Keratinocyte (primary cell): ENCODE data around the gene HDAC7. TPM values are rescaled to one million over a fixed set of nuclear protein-coding genes. Genes with fewer than 3 reads are reported as not detected.
"Not testable (repeated sequence)": the region's sequence is repeated elsewhere in the genome, so short reads cannot be mapped to it uniquely, and the experiment has no call there.

ENCODE experiments used
- DNase-seq: peaks from one replicate; pipeline ENCODE4 v3.0.0-alpha.2; 2011; ENCODE audit warnings: low read depth, missing footprints, low spot score
- FAIRE-seq: peaks from 2 replicates; lab custom pipeline; 2011; peaks lifted over from hg19 to GRCh38; lab: Jason Lieb, UNC
- H2AFZ ChIP-seq: 2 replicates; pipeline ENCODE4 v1.6.0; 2012; ENCODE audit warnings: low read length, control low read depth, inconsistent platforms; ENCODE audit not compliant: control insufficient read depth
- H3K27ac ChIP-seq: 2 replicates; pipeline ENCODE4 v1.5.1; 2011; ENCODE audit warnings: low read length; ENCODE audit not compliant: control insufficient read depth, insufficient read depth
- H3K27me3 ChIP-seq: 3 replicates; pipeline ENCODE4 v1.6.0; 2011; ENCODE audit warnings: low read length; ENCODE audit not compliant: control insufficient read depth, insufficient read depth; ENCODE audit errors: extremely low read depth
- H3K36me3 ChIP-seq, 2 experiments: 2 replicates in 1 of 2; 3 replicates in 1 of 2; pipeline ENCODE4 v1.5.1; 2011; ENCODE audit warnings: low read length in 2 of 2, mild to moderate bottlenecking in 1 of 2; ENCODE audit not compliant: control insufficient read depth in 2 of 2, insufficient read depth in 2 of 2; ENCODE audit errors: extremely low read depth in 1 of 2
- H3K4me1 ChIP-seq: 3 replicates; pipeline ENCODE4 v1.5.1; 2011; ENCODE audit warnings: low read length; ENCODE audit not compliant: control insufficient read depth, insufficient read depth; ENCODE audit errors: extremely low read depth
- H3K4me2 ChIP-seq: 3 replicates; pipeline ENCODE4 v1.6.0; 2011; ENCODE audit warnings: low read depth, low read length; ENCODE audit not compliant: control insufficient read depth, insufficient read depth; ENCODE audit errors: extremely low read depth
- H3K4me3 ChIP-seq, 3 experiments: fragments of 200-600 bp in 1 of 3; sonication (generic) in 1 of 3; 2 replicates in 2 of 3; 3 replicates in 1 of 3; pipeline ENCODE4 v1.5.1; 2011 to 2016; ENCODE audit warnings: low read length in 3 of 3, mild to moderate bottlenecking in 3 of 3, control low read depth in 2 of 3, inconsistent platforms in 1 of 3, low read depth in 1 of 3, mixed read lengths in 1 of 3, mixed run types in 1 of 3, moderate library complexity in 1 of 3; ENCODE audit not compliant: control insufficient read depth in 2 of 3, insufficient read depth in 2 of 3; ENCODE audit errors: extremely low read depth in 1 of 3
- H3K79me2 ChIP-seq: 2 replicates; pipeline ENCODE4 v1.6.0; 2012; ENCODE audit warnings: low read length; ENCODE audit not compliant: control insufficient read depth, insufficient read depth
- H3K9ac ChIP-seq: 3 replicates; pipeline ENCODE4 v1.6.0; 2011; ENCODE audit warnings: low read length; ENCODE audit not compliant: control insufficient read depth, insufficient read depth; ENCODE audit errors: extremely low read depth
- H3K9me1 ChIP-seq: 3 replicates; pipeline ENCODE4 v1.6.0; 2011; ENCODE audit warnings: low read length; ENCODE audit not compliant: control insufficient read depth, insufficient read depth; ENCODE audit errors: extremely low read depth
- H3K9me3 ChIP-seq: 2 replicates; pipeline ENCODE4 v1.5.1; 2012; ENCODE audit warnings: low read depth, low read length; ENCODE audit not compliant: control insufficient read depth
- H4K20me1 ChIP-seq: 3 replicates; pipeline ENCODE4 v1.6.0; 2011; ENCODE audit warnings: low read length; ENCODE audit not compliant: control insufficient read depth, insufficient read depth; ENCODE audit errors: extremely low read depth
- EZH2 ChIP-seq: IDR thresholded peaks from one replicate; pipeline ENCODE4 v1.6.1; 2012; ENCODE audit warnings: inconsistent platforms, mild to moderate bottlenecking, low read length, moderate library complexity
- dilution Hi-C: fragments of 300-500 bp; cut with MboI; formaldehyde crosslinking; loops from one replicate; pipeline ENCODE4 v1.7.0; 2020; ENCODE audit warnings: low sequenced_read_pairs; ENCODE audit not compliant: extremely low pct_ligation_motif_present
- polyA plus RNA-seq, 5 experiments: library from polyadenylated mRNA; depleted of rRNA in 3 of 5; stranded (reverse) in 3 of 5; stranded (forward) in 1 of 5; unstranded in 1 of 5; fragments of >200 nt; gene quantifications; 1 replicate in 1 of 5; 2 replicates in 3 of 5; 3 replicates in 1 of 5; pipeline versions ENCODE4 v1.2.1 to v1.2.3, GENCODE V29; 2011 to 2012; ENCODE audit warnings: missing spikeins in 2 of 5, low read depth in 1 of 5, low replicate concordance in 1 of 5
- TF ChIP-seq, protein P1 (sequence below), 3 experiments: IDR thresholded peaks in 1 of 3; conservative IDR thresholded peaks in 1 of 3; optimal IDR thresholded peaks in 1 of 3; 2 replicates in 2 of 3; 3 replicates in 1 of 3; pipeline versions ENCODE3 to v1.5.1; 2011; ENCODE audit warnings: low read length in 3 of 3, mild to moderate bottlenecking in 3 of 3, moderate library complexity in 2 of 3, control low read depth in 1 of 3, inconsistent platforms in 1 of 3; ENCODE audit not compliant: insufficient read depth in 2 of 3; ENCODE audit errors: extremely low read depth in 1 of 3

The HDAC7 gene
- polyA plus RNA-seq, 1 donor (not counting 4 experiments of a cell fraction or from before 2014, with no cell fraction given): 17.0 TPM

DNA sequence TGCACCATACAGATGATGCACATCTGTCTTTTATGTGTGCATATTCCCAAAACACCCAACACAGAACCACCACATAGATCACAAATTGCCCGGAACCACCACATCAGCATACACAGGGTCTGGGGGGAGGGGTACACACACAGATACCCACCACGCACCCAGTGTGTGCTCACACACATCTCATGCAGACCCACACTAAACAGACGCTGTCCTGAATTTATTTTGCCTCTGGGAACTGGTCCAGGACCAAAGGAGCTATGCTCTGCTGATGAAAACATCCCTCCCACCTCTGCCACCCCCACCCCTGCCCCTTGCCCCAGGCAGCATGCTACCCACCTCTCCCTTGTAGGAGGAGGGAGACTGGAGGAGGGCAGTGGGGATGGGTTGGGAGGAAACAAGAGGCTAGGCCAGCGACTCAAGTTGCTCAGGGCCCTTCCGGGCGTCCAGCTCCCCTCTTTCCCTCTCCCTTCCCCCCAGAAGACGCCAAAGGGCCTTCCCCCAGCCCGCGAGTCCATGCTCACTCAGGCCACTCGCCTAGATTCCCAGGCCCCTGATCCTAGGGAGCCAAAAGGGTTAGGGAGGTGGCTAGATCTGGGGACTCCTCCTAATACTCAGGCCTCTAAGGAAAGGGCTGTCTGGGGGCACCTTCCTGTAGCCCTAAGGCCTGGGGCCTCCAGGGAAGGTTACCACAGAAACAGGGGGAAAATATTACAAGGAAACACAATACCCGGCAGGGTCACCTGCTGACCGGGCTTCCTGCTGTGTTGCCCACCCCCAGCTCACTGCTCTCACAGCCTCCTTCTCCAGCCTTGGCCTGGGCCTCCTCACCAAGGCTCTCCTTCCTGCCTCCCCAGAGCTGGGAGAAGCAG lies 3.1 kb downstream of the HDAC7 start:
- Histone ChIP-seq H3K4me3 (peak overlapping the region in 1 of 3 experiments; percentile 2), H4K20me1 (peaks cover 7% of the 10 kb centered on the region)

GRCh38 chr12:47815447-47815846 lies 4.3 kb downstream of the HDAC7 start:
- peaks cover 60% of the 10 kb centered on the region for H3K4me1 ChIP-seq
- FAIRE-seq: not testable (repeated sequence)

More for the DNA sequence above, 3.1 kb downstream of the HDAC7 start:
- FAIRE-seq (no peak), DNase-seq (no peak)
- no peaks in the 10 kb centered on the region for H3K27me3 ChIP-seq
- H3K9me3 ChIP-seq: no peaks in the 10 kb centered on the region
- peak overlapping the region; percentile 1 for H3K9ac ChIP-seq
- H3K4me2 ChIP-seq: peak overlapping the region; percentile 91
- H2AFZ ChIP-seq: no peak overlapping the region
- peaks cover 86% of the 10 kb centered on the region for H3K79me2 ChIP-seq
- no peak overlapping the region for H3K27ac ChIP-seq
- peaks cover 60% of the 10 kb centered on the region for H3K4me1 ChIP-seq
- TF ChIP-seq, protein P1, sequence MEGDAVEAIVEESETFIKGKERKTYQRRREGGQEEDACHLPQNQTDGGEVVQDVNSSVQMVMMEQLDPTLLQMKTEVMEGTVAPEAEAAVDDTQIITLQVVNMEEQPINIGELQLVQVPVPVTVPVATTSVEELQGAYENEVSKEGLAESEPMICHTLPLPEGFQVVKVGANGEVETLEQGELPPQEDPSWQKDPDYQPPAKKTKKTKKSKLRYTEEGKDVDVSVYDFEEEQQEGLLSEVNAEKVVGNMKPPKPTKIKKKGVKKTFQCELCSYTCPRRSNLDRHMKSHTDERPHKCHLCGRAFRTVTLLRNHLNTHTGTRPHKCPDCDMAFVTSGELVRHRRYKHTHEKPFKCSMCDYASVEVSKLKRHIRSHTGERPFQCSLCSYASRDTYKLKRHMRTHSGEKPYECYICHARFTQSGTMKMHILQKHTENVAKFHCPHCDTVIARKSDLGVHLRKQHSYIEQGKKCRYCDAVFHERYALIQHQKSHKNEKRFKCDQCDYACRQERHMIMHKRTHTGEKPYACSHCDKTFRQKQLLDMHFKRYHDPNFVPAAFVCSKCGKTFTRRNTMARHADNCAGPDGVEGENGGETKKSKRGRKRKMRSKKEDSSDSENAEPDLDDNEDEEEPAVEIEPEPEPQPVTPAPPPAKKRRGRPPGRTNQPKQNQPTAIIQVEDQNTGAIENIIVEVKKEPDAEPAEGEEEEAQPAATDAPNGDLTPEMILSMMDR (optimal IDR thresholded peaks at IDR 0.05 in 1 of 3, IDR thresholded peaks at IDR 0.05 in 1 of 3, conservative IDR thresholded peaks at IDR 0.05 in 1 of 3; ENCODE audit: extremely low read depth in 1 of 3, insufficient read depth in 2 of 3, low read length in 3 of 3): no peak
- TF ChIP-seq EZH2: no peak
- H3K9me1 ChIP-seq: peaks cover 17% of the 10 kb centered on the region
- H3K36me3 ChIP-seq: peaks cover 3 to 27% of the 10 kb centered on the region in 2 experiments
- dilution Hi-C loops: no loop called here

More at GRCh38 chr12:47815447-47815846, 4.3 kb downstream of the HDAC7 start:
- H4K20me1 ChIP-seq, H3K9ac ChIP-seq, H3K4me3 ChIP-seq, H3K27me3 ChIP-seq, dilution Hi-C loops, H3K9me3 ChIP-seq, H3K27ac ChIP-seq, DNase-seq, H2AFZ ChIP-seq, H3K4me2 ChIP-seq: not testable (repeated sequence)
- peaks cover 19% of the 10 kb centered on the region for H3K9me1 ChIP-seq
- H3K36me3 ChIP-seq: peaks cover 4 to 27% of the 10 kb centered on the region in 2 experiments
- peaks cover 93% of the 10 kb centered on the region for H3K79me2 ChIP-seq
